SW480 (cell line): Measurements from ENCODE around the gene PRTFDC1.
A peak's percentile ranks its signal among the peaks of the same experiment; 100 is the strongest.
"Not testable (repeated sequence)": the region's sequence is repeated elsewhere in the genome, so short reads cannot be mapped to it uniquely, and the experiment has no call there.

Experiments
- DNase-seq: peaks from one replicate; pipeline ENCODE4 v3.0.0-alpha.2; 2016; ENCODE audit warnings: low spot score

The PRTFDC1 gene

GRCh38 chr10:24965051-24965450, 12.6 kb upstream of the PRTFDC1 start:
- DNase-seq = no peak

DNA sequence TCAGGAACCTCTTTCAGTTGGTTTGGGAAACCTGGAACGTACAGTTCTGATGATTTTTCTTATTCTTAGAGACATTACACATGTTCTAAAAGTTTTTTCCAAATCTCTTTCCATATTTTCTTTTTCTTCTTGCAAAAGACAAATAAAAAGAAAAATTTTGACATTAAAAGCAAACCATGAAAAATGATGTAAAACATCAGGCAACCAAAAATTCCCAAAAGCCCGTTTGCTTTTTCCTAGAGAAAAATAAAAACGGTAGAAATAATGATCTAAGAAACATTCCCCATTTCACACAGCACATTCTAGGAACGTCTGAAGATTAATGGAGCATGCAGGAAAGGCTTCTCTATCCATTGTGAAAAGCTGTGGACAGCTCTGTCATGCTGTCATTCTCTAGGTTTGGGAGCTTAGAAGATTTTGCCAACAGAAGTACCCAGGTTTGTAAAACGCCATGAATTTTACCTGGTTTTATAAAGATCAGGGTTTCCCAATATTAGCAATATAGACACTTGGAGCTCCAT, 11.2 kb upstream of the PRTFDC1 start:
- no peak for DNase-seq

DNA sequence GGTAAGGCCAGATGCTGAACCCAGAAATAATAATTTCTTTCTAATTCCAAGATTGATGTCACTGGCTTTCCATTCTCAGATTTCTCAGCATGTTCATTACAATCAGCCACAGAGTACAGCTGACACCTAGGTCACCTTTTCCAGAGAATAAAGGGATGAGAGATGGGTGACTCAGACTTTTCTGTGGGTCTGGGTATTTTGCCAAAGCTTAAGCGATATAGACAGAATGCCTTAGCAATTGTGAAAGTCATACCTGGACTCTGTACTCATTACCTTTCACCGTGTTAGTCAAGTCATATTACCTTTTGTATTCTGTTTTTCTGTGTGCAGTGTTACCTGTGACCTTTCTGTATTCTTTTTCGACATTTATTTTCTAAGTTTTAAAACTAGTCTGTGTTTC, 10.6 kb upstream of the PRTFDC1 start:
- peak; percentile 82 for DNase-seq

GRCh38 chr10:24961582-24961981, 9.2 kb upstream of the PRTFDC1 start:
- DNase-seq = no peak

- DNase-seq = no peak
These were observed 7.0 kb upstream of the PRTFDC1 start for GRCh38 chr10:24959382-24959730.

DNA sequence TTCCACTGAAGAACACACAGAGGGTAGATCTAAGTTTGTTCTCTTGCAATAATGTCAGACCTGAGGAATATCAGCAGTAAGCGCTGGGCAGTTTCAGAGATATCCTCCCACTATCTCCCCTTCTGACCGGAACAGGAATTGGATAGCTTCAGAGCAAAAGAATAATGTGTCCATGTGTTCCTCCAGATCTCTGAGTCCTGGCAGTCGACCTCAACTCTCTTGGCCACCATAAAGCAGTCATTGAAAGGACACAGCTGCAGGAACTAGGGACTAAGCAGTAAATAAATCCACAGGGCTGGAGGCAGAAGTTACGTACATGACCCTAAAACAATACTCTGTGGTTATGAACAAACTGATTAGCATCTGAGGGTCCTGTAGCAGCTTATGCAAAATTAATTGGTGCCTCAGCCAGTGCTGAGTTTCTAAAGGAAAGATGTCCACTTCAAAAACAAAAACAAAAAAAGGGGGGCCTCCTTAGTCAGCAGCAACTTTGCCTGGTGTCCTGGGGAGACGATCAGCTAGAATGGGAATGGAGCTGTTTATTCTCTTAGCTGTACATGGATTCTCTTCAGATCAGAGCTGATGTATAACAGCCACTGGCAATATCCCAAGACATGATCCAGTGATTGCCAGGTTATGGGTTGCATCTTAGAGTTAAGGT, 6.4 kb upstream of the PRTFDC1 start:
- DNase-seq = no peak

DNA sequence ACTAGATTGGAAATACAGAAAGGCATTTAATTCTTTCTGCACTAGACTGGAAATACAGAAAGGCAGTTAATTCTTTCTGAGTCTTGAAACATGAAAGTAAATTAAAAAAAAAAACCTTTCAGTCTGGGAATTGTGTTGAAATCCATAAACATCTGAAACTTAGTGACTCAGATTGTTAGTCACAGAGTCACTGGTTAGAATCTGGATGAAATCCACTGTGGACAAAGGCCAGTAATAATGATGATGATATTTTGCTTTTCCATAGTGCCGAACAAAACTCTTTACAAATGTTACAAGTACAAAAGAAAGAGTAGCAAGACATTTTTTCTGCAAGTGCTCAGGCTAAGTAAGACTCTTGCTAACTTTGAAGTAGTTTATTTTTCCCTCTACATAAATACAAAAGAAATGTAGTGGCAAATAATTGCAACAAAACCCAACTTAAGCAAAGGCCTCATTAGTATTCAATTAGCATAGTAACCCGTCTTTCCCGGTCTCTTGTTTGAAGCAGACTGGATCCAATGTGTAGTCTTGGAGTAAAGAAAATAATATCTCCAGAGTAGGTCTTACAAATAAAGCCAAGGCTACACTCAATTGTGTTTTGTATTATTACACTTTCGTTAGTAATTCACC, 5.8 kb upstream of the PRTFDC1 start:
- DNase-seq = no peak

DNA sequence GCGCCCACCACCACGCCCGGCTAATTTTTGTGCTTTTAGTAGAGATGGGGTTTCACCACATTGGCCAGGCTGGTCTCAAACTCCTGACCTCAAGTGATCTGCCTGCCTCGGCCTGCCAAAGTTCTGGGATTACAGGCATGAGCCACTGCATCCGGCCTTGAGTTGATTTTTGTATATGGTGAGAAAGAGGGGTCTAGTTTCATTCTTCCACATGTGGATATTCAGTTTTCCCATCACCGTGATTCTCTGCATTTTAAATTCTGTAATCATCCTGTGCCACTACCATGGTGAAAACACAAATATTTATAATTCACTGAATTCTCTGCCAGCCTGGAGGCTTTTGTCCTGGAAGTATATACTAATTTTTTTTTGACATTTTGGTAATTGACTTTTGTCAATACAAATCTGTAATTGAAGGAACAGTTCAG, 5.2 kb upstream of the PRTFDC1 start:
- not testable (repeated sequence) for DNase-seq

DNA sequence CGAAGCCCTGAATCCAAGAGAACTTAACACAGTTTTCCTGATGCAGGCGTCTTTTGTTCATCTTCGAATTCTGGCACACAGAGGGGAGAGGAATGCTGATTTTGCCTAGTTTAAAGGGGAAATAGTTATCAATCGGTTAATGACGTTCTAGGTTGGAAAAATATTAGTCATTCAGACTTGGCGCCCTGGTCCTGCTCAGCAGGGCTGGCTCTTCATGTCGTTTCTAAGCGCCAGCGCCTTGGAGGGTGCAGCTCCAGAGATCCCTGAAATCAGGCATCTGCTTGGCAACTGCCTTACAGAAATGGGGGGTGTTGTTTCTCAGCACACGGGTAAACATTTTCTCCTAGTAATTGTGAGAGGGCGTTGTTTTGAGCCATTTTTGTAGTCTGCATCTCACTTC, 1.3 kb upstream of the PRTFDC1 start:
- DNase-seq = no peak

DNA sequence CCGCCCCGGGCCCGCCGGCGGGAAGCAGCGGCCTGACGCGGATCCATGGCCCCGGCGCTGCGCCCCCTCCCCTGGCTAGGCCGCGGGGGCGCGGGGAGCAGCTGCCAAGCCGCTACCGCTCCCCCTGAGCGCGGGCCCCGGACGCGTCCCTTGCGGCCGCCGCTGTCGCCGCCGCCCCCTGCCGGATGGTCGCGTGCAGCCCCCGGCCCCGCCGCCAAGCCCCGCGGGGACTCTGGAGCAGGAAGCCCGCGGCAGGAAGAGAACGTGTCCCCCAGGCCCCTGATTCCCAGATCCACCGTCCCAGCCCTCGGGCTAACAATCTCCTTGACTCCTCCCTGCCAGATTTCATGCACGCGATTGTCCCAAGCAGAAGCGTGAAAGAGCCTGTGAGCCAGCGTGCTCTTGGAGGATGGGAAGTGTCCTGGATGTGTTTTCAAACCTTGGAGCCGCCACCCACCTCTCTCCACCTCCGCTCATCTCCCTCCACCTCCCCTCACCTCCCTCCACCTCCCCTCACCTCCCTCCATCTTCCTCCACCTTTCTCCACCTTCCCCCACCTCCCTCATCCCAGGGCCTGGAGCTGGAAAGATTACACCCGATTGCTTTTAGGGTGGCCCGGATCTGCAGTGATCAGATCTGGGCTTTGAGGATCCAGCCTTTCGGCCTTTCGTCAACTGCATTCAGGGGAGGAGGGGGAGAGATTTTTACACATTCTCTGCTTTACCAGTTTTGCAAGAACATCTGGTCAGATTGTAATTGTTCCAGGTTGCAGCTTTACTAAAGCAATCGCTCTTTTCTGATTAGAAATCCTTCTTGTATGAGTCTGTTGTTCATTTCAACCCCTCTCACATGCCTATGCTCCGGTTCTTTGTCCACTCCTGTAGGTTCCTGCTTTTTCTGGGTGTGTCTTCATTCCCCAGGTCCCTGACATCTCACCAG, 570 bp upstream of the PRTFDC1 start:
- DNase-seq = peak; percentile 33

DNA sequence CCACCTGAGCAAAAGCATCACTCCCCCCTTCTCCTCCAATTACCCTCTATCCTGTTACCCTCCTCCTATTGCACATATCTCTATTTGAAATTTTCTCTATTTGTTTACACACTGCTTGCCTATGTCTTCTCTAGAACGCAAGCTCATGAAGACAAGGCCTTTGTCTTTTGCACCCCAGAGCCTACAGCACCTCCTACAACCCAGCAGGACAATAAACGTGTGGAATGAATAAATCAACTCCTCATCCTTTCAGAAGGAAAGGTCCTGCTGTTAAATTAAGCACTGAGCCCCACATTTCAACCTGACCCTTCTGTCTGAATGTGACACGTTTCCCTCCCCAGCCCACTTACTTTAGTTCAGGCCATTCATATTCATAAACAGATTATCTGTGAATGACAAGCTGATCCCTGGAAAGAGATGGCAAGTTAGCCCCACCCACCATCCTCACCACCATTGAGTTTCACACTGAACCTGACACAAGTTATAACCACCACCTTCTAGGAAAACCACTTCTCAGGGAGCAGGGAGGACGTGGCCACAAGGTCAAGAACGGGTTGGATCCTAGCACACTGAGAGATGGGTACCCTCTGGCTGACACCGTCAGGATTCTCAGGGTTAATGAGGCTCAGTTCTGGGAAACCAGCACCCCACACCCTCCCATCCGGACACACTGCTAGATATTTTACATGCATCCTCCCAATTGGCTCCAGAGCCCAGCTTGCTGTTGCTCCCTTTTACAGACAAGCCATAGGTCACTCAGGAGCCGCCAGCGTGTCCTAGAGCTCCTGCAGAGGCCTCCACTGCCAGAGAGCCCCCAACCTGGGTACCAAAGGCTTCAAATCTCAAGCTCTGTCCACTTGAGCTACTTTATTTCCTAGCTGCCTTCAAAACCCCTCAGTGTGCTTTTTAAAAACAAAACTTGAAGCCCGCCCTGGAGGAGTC, 934 bp downstream of the PRTFDC1 start:
- DNase-seq = peak; percentile 14

DNA sequence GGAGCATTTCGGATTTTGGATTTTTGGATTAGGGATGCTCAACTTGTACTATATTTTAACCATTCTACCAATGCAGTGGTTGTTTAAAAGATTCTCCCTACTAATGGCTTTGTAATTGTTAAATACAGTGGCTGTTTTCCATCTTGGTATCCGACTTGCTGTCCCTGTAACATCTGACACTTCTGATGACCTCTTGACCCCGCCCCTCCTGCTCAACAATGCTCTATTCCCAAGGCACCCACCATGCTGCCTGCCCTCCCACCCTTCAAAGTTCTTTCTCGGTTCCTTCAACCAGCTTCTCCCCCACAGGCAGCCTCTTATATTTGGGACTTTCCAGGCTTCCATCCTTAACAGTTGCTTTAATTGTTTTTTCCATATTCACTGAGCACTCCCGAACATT, 2.0 kb downstream of the PRTFDC1 start:
- no peak for DNase-seq

- no peak for DNase-seq
These were observed 2.8 kb downstream of the PRTFDC1 start for GRCh38 chr10:24949616-24950015.

- DNase-seq = peak; percentile 27
These were observed 4.9 kb downstream of the PRTFDC1 start for GRCh38 chr10:24947304-24948097.

GRCh38 chr10:24944512-24945255, 7.7 kb downstream of the PRTFDC1 start:
- DNase-seq = peak; percentile 42

DNA sequence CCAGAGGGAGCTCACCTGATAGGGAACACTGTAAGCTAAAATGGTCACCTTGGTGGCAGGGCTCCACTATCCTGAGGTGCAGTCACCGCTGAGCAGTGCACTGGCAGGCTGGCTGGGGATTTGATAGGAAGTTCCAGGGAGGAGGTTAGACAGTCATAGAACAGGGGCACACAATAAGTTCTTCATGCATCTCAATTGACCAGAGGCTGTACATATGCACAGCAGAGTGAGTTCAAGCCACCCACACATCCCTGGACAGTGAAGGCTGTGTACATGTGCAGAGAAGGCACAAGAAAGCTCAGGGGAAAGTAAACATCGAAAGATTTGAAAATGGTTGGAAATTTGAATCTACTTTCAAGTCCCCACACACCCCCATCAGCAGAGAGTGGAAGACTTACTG, 13.9 kb downstream of the PRTFDC1 start:
- DNase-seq = no peak

- no peak for DNase-seq
These were observed 14.3 kb downstream of the PRTFDC1 start for GRCh38 chr10:24938076-24938475.

DNA sequence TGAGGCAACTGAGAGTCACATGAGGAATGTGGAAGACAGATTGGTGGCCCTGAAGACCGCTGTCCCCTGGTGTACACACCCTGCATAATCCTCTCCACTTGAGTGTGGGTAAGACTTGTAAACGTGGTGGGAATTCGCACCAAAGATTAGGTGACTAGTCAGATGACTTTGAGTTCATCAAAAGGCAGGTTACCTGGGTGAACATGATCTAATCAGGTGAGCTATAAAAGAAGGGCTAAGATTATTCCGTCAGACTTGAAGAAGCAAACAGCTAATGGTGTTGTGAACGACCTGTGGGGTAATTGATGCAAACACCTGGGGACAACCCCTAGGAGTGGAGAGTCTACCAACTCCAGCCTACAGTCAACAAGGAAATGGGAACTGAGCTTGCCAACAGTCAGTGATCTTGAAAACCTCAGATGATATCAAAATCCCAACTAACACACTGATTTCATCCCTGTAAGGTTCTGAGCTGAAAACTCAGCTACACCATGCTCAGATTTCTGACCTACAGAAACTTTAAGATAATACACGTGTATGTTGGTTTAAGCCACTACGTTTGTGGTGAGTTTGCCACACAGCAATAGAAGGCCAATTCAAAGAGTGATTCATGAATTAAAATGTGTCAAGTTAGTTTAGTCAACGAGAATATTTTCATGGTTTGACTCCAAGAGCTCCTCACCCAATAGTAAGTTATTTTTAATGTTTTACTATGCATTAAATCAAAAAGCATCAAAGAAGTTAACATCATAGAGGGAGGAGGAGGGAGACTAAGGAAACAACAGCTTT, 16.7 kb downstream of the PRTFDC1 start:
- no peak for DNase-seq

DNA sequence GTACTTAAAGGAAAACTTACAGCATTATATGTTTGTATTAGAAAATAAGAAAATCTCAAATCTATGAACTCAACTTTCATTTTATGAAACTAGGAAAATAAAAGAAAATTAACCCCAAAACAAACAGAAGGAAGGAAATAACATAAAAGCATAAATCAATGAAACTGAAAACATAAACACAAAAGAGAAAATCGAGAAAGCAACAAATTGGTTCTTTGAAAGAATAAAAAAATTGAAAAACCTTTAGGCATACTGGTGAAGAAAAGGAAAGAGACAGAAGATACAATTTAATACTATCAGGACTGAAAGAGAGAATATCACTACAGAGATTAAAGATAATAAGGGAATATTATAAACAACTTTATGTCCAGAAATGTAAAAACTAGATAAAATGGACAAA, 21.2 kb downstream of the PRTFDC1 start:
- DNase-seq = no peak
